Measurements from ENCODE around the gene RNF212.

GRCh38 chr4:1055721-1056590, 57.4 kb downstream of the RNF212 start:
- no peak for TF ChIP-seq JUND (IDR thresholded peaks at IDR 0.05; ENCODE audit: low read depth, low read length)
- peak; percentile 39; the same call in 1 of the 2 replicates for TF ChIP-seq POLR2A (IDR thresholded peaks at IDR 0.05; ENCODE audit: low read depth, low read length)
- no peak for TF ChIP-seq SRF (IDR thresholded peaks at IDR 0.05; ENCODE audit: low read depth in 2 of 2, low read length in 2 of 2)
- TF ChIP-seq CTCF (IDR thresholded peaks at IDR 0.05 in 2 of 3, conservative IDR thresholded peaks at IDR 0.05 in 1 of 3; ENCODE audit: control insufficient read depth in 2 of 3, extremely low read depth in 1 of 3, insufficient read depth in 1 of 3, low read depth in 3 of 3, low read length in 3 of 3) = no peak
- TF ChIP-seq MEF2A (IDR thresholded peaks at IDR 0.05; ENCODE audit: insufficient read depth, low read depth, low read length) = no peak
- TF ChIP-seq POLR2AphosphoS5 (IDR thresholded peaks at IDR 0.05; ENCODE audit: low read length) = no peak
- no peak for TF ChIP-seq TBL1XR1 (IDR thresholded peaks at IDR 0.05; ENCODE audit: low read depth, low read length)

Measured in GM12878 (cell line).